Ovary (tissue), 3 donors: Measurements from ENCODE around the gene STH.

Experiments
- POLR2A ChIP-seq: fragments of 450-650 bp; IDR thresholded peaks from one replicate; pipeline ENCODE4 v1.6.1; 2017; ENCODE audit warnings: antibody characterized with exemption, mild to moderate bottlenecking, moderate library complexity
- TF ChIP-seq, protein P1 (sequence below), 3 donors: fragments of 450-650 bp in 2 of 3; fragments of 200-600 bp in 1 of 3; IDR thresholded peaks; one replicate each; pipeline versions ENCODE4 v1.5.1 to v1.8.0; 2016 to 2022; ENCODE audit warnings: antibody characterized with exemption in 3 of 3, mild to moderate bottlenecking in 1 of 3
- donor health status: DM: no; HTN: no; CAD: no.

DNA sequence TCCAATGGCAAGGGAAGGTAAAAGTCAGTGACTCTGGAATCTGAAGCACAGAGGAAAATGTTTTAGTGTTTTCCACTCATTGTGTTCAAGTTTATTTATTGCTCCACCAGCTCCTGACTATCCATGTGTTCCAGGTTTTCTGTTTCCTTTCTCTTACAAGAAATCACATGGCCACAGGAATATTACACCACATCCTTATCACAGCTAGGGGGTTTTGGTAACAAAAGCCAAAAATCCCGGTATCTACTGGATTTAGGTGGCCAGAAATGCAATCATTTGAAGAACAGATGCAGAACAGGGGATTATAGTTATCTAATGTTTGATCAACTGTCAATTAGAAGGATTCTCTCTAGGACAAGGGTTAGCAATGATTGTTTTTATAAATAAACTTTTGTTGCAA lies 47.9 kb downstream of the STH start:
- TF ChIP-seq POLR2A = no peak
- TF ChIP-seq, protein P1, sequence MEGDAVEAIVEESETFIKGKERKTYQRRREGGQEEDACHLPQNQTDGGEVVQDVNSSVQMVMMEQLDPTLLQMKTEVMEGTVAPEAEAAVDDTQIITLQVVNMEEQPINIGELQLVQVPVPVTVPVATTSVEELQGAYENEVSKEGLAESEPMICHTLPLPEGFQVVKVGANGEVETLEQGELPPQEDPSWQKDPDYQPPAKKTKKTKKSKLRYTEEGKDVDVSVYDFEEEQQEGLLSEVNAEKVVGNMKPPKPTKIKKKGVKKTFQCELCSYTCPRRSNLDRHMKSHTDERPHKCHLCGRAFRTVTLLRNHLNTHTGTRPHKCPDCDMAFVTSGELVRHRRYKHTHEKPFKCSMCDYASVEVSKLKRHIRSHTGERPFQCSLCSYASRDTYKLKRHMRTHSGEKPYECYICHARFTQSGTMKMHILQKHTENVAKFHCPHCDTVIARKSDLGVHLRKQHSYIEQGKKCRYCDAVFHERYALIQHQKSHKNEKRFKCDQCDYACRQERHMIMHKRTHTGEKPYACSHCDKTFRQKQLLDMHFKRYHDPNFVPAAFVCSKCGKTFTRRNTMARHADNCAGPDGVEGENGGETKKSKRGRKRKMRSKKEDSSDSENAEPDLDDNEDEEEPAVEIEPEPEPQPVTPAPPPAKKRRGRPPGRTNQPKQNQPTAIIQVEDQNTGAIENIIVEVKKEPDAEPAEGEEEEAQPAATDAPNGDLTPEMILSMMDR (IDR thresholded peaks at IDR 0.05) = no peak
